Stimulated activated CD4-positive, alpha-beta T cell treated with anti-CD3 and anti-CD28 coated beads, TNF-alpha, amount 100 ng/mL, for 48 hours (primary cell): ENCODE results near the gene ZIC5.

Source experiments
- DNase-seq, 3 donors: peaks; one replicate each; pipeline ENCODE4 v3.0.0-alpha.2; 2020; ENCODE audit warnings: low read depth in 3 of 3

ZIC5 gene

GRCh38 chr13:99987154-99988019, 15.8 kb upstream of the ZIC5 start:
- no peak for DNase-seq

DNA sequence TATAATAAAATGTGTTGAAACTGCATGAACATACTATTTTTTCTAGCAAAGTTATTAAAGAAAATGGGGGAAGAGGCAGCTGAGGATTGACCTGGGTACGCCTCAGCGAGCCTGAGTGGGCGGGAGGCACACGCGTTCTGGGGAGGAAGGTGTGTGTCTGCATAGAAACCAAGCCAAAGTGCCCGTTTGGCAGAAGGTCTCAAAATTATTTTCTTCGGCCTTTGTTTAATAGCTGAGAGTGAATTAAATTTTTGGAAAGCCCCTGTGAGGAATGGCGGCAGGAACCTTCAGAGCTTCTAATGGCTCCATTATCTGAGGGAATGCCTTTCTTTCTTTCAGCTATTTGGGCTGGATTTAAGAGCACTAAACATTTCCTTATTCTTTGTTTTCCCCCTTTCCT, 15.2 kb upstream of the ZIC5 start:
- no peak for DNase-seq

GRCh38 chr13:99985886-99986527, 14.4 kb upstream of the ZIC5 start:
- DNase-seq, result no peak

GRCh38 chr13:99985241-99985874, 13.8 kb upstream of the ZIC5 start:
- DNase-seq, result no peak

DNA sequence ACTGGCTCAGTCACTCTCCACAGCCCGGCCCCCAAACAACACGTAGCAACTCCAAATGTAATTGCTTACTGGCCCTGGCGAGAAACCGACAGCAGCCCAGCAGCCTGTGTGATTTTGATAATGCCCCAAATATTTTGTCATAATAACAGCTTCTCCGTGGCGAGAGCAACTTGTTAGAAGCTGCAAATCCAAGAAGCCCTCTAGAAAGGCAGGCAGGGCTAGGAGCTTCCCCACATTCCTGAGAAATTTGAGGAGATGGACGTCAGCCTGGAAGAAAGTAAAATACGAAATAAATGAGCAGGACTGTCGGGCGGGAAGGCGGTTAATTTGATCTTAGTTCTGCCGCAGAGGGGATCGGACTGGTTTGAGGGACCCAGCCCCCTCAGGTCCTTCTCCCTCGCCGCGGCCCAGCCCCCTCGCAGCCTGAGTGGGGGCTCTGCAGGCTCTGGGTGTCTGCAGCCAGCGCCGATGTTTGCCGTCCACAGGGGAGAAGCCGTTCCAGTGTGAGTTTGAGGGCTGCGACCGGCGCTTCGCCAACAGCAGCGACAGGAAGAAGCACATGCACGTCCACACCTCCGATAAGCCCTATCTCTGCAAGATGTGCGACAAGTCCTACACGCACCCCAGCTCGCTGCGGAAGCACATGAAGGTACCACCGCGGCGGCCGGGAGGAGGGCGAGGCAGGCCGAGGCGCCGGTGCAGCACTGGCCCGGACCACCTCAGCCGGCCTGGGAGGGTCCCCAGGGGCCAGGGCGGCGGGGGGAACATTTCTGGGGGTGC, 13.1 kb upstream of the ZIC5 start:
- DNase-seq, result no peak

GRCh38 chr13:99983499-99984401, 12.2 kb upstream of the ZIC5 start:
- no peak for DNase-seq

DNA sequence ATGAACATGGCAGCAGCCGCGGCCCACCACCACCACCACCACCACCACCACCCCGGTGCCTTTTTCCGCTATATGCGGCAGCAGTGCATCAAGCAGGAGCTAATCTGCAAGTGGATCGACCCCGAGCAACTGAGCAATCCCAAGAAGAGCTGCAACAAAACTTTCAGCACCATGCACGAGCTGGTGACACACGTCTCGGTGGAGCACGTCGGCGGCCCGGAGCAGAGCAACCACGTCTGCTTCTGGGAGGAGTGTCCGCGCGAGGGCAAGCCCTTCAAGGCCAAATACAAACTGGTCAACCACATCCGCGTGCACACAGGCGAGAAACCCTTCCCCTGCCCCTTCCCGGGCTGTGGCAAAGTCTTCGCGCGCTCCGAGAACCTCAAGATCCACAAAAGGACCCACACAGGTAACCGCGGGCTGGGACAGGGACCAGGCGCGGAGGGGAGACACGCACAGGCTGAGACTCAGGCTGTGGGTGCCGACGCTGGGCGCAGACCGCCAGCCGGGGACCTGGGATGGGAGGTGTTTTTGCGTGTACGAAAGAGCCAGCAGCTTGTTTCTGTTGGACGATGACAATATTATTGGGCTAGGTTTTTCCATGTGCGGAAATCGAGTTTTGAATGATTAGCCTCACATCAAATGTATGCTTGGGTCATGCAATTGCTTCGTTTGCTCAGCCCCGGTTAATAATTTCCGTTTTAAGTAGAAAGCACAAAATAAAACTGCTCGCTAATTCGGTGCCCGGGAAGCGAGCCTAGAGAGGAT, 11.3 kb upstream of the ZIC5 start:
- no peak for DNase-seq

DNA sequence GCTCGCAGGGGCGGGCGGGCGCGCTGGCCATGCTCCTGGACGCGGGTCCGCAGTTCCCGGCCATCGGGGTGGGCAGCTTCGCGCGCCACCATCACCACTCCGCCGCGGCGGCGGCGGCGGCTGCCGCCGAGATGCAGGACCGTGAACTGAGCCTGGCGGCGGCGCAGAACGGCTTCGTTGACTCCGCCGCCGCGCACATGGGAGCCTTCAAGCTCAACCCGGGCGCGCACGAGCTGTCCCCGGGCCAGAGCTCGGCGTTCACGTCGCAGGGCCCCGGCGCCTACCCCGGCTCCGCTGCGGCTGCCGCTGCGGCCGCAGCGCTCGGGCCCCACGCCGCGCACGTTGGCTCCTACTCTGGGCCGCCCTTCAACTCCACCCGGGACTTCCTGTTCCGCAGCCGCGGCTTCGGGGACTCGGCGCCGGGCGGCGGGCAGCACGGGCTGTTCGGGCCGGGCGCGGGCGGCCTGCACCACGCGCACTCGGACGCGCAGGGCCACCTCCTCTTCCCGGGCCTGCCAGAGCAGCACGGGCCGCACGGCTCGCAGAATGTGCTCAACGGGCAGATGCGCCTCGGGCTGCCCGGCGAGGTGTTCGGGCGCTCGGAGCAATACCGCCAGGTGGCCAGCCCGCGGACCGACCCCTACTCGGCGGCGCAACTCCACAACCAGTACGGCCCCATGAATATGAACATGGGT, 10.6 kb upstream of the ZIC5 start:
- no peak for DNase-seq

GRCh38 chr13:99981735-99982035, 10.1 kb upstream of the ZIC5 start, which contains the start of gene ZIC2:
TSS of gene ZIC2 (plus strand) at chr13:99981784. CDS start at chr13:99982065, 281 bp downstream.
- DNase-seq, result no peak

- DNase-seq, result no peak
Measured at GRCh38 chr13:99980824-99981734, 9.5 kb upstream of the ZIC5 start.

GRCh38 chr13:99980201-99980823, 8.7 kb upstream of the ZIC5 start:
- DNase-seq, result peak in 2 of 3 donors; percentile 32 to 58

DNA sequence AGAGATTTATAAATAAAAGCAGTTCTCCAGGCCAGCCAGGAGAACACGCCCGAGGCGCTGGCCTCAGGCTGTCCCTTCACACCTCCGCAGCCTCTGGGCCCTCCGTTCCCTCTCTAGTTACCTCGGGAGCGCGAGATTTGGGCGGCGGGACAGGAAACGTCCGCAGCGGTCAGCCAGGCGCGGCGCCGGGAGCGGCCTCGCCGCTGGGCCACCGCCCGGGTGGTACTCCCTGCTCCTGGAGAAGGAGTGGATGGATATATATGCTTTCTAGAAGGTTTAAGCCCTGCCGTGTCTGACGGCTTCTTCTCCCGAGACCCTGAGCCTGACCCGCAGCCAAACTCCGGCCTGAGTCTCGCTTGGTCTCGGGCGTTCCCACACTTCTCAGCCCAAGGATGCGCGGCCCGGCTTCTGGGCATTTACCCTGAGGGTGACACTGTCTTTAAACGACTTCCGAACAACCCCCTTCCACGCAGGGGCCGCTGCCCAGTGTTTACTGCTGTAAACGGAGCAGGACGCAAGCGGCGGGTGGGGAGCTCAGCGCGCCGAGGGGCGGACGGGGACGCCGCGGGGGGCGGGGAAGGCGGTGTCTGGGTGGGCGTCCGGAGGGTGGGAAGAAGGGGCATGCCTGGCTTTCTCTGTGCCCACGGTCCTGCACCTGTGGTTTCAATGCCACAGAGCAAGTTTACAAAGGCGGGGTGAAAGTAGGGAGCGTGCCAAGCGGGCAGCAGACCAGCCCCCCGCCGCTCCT, 8.1 kb upstream of the ZIC5 start:
- DNase-seq, result no peak

DNA sequence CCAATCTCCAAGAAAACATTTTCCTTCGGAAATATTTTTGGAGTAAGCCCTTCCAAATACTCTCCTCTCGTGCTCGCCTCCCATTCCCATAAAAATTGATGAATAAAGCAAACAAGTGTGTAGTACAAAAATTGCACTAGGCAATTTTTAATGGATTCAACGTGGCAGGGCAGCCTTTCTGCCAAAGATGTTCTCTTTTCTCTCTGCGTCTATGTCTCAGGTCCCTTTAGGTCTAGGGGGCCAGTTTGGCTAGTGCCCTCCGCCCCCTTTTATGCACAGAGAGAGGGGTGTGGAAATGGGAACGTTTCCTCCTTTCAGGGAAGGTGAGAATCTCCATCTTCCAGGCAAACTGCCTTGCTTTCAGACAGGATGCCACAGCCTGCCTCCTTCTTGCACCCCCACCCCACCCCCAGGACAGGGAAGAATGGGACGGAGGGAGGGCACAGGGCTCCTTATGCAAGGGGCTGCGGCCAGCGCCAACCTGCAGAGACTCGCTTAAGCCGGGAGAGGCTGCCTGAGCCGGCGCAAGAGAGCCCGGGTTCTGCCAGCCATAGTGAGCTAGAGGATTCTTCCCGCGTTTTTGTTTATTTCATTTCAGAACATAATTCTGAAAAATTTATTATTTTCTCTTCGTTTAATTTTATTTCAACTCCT, 7.4 kb upstream of the ZIC5 start:
- DNase-seq, result no peak

DNA sequence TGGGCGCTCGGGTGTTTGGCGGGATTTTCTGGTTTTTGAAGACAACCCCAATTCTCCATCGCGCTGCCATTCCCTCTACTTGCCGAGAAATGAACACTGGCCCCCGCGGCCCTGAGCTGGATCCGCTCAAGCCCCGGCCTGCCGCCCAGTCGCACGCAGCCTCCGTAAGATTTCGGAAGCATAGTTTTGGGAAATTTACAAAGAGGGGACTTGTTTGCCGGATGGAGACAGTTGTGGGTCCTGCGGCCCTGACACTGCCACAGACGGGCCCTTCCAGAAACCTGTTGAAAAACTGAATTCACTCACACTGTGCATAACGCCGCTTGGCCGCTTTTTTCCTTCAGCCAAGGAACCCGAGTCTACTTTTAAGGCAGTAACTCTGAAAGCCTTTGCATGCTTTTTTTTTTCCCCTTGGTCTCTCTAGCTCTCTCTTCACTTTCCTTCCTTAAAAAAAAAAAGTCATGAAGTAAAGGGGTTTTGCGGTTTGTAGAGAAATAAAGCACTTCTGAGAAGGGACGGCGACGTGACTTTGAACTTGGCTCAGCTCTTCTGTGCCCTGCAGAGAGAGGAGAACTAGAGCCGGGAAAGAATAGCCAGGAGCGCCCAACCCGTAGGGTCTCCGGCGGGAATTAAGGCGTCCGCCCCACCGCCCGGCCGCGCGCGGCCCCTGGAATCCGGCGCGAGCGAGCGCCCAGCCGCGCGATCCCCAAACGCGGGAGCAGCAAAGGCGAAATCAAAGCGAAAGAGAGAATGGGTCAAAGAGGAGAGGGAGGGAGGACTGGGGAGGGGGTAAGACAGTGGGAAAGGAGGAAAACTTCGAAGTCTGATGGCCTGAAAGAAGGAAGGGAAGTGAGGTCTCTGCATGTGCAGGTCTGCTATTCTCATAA, 6.6 kb upstream of the ZIC5 start:
- no peak for DNase-seq

- no peak for DNase-seq
Measured at GRCh38 chr13:99977334-99977911, 5.9 kb upstream of the ZIC5 start.

DNA sequence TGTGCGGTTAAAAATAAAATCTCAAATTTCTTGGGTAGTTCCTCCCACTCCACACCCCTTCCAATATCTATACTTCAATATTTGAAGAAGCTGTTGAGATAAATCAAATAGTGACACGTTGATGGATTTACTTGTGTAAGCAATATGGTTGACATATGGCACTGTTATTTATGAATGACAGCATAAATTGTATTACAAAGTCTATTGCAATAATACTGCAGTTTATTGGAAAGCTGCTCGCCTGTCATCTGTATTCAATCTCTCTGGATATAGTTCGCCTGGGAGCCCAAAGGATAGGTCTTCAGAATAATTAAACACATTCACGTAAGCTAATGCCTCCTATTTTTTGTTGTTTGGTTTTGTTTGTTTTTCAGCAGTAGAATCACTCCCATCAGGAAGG, 5.0 kb upstream of the ZIC5 start:
- DNase-seq, result no peak
